ENCODE measurements around the gene PUS1. TPM values are rescaled to one million over a fixed set of nuclear protein-coding genes. Genes with fewer than 3 reads are reported as not detected.
"Not testable (repeated sequence)": the region's sequence is repeated elsewhere in the genome, so short reads cannot be mapped to it uniquely, and the experiment has no call there.

Gene PUS1
- total RNA-seq (ENCODE audit: insufficient read depth, low replicate concordance): 9.1 TPM

DNA sequence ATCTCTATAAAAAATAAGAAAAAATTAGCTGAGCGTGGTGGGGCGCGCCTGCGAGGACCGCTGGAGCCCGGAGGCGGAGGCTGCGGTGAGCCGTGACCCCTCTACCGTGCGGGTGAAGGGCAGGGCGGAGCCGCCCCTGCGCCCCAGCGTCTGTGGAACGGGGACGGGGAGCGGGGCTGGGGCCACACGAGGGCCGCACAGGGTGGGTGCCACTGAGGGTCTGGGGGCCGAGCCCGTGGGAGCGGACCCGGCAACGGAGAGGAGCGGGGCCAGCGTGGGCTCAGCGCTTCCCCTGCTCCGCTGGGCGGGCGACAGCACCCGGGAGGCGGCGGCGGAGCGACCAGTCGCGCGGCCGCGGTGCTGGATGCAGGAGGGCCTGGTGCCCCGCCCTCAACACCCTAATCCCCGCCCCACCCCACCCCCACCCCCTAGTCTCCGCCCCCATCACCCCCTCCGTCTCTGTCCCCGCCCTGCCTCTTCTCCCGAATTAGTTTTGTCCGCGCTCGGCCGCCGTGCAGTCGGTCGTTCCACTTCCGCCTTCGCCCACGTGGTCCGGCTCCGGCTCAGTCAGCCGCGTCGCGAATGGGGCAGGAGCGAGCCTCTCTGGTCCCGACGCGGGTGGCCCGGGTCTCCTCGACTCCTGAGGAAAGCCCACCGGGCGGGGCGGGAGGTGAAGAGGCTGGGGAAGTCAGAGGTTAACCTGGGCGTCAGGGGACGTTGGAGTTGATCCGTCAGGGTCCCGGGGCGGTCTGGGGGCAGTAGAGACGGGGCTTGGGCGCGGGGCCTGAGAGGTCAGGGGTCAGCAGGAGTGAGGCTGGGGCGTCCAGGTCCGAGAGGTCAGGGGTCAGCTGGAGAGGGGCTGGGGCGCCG is at the start of gene PUS1:
Gene PUS1 (plus strand): TSS at position 566 of the 870 bp plus-strand sequence. CDS start 447 bp downstream, outside the sequence.
- DNase-seq (ENCODE audit: low spot score): peak; percentile 95

- no peak for DNase-seq (ENCODE audit: low spot score)
Observed at GRCh38 chr12:131882804-131883520, 46.1 kb upstream of the PUS1 start.

DNA sequence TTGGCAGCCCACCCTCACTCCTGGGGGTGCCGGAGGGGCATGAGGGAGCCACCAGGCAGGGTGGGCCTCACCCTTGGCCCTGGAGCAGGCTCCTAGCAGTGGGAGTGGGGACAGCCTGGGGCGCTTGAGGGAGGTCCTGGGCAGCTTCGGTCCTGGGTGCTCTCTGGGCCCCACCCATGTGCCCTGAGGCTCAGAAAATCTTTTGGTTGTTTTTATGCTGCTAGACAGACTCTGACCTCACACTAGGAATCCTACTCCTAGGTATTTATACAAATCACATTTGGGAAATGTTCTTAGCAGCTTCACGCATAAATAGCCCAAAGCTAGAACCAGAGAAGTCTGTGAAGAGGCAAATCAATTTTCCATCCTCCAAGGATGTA is 45.6 kb upstream of the PUS1 start:
- DNase-seq (ENCODE audit: low spot score): no peak

DNA sequence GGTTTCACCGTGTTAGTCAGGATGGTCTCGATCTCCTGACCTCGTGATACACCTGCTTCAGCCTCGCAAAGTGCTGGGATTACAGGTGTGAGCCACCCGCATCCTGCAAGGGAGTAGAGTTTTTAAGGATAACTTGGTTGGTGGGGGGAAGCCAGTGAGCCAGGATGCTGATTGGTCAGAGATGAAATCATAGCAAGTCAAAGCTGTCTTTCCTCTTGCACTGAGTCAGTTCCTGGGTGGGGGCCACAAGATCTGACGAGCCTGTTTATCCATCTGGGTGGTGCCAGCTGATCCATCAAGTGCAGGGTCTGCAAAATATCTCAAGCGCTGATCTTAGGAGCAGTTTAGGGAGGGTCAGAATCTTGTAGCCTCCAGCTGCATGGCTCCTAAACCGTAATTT is 44.0 kb upstream of the PUS1 start:
- not testable (repeated sequence) for DNase-seq (ENCODE audit: low spot score)

- no peak for DNase-seq (ENCODE audit: low spot score)
Observed at GRCh38 chr12:131885543-131886057, 43.5 kb upstream of the PUS1 start.

DNA sequence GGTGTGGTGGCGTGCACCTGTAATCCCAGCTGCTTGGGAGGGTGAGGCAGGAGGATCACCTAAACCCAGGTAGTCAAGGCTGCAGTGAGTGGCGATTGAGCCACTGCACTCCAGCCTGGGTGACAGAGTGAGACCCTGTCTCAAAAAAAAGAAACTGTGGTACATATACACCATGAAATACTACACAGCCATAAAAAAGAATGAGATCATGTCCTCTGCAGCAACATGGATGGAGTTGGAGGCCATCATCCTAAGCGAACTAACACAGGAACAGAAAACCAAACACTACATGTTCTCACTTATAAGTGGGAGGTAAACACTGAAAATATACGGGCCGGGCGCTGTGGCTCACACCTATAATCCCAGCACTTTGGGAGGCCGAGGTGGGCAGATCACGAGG is 37.4 kb upstream of the PUS1 start:
- DNase-seq (ENCODE audit: low spot score): not testable (repeated sequence)

DNA sequence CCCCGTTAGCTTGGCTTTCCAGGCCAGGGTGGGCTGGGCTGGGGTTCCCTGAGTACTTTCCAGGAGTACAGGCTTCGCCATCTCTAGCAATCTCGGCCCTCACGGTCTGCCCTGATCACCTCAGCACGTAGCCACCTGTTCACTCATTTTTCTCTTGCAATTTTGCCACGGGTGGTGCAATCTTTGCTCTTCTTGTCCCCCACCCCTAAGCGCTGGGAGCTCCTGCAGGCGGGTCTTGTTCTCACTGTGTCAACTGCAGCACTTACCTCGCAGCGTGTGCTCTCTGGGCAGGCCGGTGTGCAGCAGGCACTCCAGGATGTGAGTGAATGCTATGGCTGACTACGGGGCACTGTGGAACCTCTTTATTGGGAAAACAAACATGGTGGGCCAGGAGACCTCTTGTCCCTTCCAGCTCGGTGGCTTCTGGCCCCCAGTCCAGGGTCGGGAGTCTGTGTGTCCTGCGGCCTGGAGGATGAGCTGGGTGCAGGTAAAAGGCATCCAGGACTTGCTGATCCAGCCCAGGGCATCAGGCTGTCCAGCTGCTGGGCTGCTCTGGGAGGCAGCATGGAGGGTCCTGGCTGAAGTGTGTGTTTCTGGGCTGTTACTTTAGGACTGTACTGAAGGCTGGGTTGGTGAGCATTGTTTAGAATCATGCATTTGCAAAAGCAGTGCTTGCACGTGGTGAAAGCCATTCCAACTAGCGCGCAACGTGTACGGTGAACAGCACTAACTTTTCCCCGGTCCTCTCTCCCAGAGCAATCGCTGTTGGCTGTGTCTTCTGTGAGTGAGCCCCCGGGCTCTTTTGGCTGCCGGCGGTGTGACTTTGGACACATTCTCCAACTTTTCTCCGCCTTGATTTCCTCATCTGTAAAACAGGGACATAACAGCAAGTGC is 36.1 kb upstream of the PUS1 start:
- no peak for DNase-seq (ENCODE audit: low spot score)

DNA sequence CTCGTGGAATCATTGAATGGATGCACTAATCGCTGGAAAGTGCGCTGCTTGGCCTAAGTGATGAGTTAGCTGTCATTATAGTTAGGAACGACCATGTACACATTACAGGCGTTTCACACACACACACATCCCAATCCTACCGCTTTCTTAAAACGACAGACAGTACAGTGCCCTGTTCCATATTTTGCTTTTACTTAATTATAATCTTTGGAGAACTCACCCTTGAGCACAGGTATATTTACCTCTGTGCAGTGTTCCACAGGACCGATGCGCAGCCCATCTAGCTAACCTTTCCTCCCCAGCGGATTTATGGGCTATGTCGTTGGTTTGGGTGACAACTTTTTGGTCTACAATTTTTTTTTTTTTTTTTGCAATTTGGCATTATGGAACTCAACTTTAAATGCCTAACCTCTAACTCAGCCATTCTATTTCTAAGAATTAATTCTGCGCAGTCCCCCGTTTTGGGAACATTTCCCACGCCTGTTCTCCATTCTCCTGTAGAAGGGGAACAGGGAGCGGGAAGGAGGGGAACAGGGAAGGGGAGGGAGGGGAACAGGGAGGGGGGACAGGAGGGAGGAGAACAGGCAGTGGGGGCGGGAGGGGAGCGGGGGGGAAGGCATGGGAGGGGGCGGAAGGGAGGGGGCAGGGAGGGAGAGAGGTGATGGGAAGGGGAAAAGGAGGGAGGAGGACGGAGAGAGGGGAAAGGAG is 35.3 kb upstream of the PUS1 start:
- no peak for DNase-seq (ENCODE audit: low spot score)

DNA sequence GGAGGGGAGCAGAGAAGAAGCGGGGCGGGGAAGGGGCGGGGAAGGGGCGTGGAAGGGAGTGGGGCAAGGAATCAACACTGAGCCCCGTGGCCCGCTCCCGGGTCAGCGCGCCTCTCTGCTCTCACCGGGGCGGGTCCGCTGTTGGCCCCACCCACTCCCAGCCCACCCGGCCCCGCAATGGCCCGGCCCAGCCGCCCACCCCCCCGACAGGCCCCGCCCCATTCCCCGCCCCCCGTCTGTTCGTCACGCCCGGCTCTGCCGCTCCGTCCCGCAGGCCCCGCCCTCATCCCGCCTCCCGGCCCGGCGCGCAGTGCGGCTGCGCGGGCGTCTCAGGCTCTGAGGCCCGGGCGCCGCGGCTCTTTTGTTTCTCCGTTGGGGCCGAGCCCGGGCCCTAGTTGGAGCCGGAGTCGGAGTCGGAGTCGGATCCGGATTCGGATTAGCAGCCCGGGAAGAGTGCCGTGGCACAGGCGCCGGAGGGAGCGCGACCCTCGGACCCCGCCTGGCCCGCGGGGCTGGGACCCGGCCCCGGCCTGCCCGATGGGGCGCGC is 34.7 kb upstream of the PUS1 start, which contains the start of gene ULK1:
Gene ULK1 (plus strand): TSS at position 310 of the 548 bp plus-strand sequence. CDS start 380 bp downstream, outside the sequence.
- peak; percentile 93 for DNase-seq (ENCODE audit: low spot score)

GRCh38 chr12:131894981-131895639 is 34.0 kb upstream of the PUS1 start:
- DNase-seq (ENCODE audit: low spot score): no peak

GRCh38 chr12:131895640-131896079 is 33.4 kb upstream of the PUS1 start:
- DNase-seq (ENCODE audit: low spot score): no peak

- DNase-seq (ENCODE audit: low spot score): peak; percentile 87
Observed at GRCh38 chr12:131896080-131896810, 32.8 kb upstream of the PUS1 start.

GRCh38 chr12:131896811-131897270 is 32.2 kb upstream of the PUS1 start:
- no peak for DNase-seq (ENCODE audit: low spot score)

- no peak for DNase-seq (ENCODE audit: low spot score)
Observed at GRCh38 chr12:131897276-131897675, 31.8 kb upstream of the PUS1 start.

- DNase-seq (ENCODE audit: low spot score): no peak
Observed at GRCh38 chr12:131897875-131898274, 31.2 kb upstream of the PUS1 start.

- no peak for DNase-seq (ENCODE audit: low spot score)
Observed at GRCh38 chr12:131900397-131900796, 28.7 kb upstream of the PUS1 start.

- DNase-seq (ENCODE audit: low spot score): no peak
Observed at GRCh38 chr12:131901431-131902331, 27.4 kb upstream of the PUS1 start.

Measured in umbilical cord (tissue), 2 donors.